HG03354 (cell line): Measurements from ENCODE around the gene VSIG10.
"Not testable (repeated sequence)": the region's sequence is repeated elsewhere in the genome, so short reads cannot be mapped to it uniquely, and the experiment has no call there.

ENCODE experiments used
- ATAC-seq: cut with Tn5 transposase; IDR thresholded peaks from one replicate; pipeline ENCODE4 v1.9.1; 2021; ENCODE audit warnings: mild to moderate bottlenecking; ENCODE audit not compliant: unreplicated experiment, poor library complexity, severe bottlenecking

VSIG10 gene

GRCh38 chr12:118038137-118038536 lies 65.7 kb downstream of the VSIG10 start:
- ATAC-seq: no peak

DNA sequence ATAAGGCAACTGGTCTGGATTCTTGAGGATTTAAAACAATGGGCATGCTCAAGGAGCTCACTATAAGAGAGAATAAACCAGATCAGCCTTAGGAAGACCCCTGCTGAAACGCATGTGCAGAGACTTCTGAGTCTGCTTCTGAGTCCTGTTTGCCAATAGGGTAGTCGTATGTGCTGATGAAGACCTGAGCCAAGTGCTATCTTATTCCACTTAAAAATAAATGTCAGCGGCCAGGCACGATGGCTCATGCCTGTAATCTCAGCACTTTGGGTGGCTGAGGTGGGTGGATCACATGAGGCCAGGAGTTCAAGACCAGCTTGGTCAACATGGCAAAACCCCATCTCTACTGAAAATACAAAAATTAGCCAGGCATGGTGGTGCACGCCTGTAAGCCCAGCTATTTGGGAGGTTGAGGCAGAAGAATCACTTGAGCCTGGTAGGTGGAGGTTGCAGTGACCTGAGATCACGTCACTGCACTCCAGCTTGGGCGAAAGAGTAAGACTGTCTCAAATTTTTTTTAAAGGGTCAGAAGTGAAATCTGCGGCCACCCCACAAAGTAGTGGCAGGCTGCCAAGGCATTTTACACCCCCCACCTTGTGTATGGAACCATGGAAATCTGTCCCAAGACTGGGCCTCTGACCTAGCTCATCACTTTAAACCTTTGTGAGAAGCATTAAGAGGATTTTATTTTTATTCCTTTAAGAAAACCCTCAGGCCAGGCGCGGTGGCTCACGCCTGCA lies 67.0 kb downstream of the VSIG10 start:
- no peak for ATAC-seq

- peak; percentile 74 for ATAC-seq
These were observed 68.4 kb downstream of the VSIG10 start for GRCh38 chr12:118035190-118036041.

DNA sequence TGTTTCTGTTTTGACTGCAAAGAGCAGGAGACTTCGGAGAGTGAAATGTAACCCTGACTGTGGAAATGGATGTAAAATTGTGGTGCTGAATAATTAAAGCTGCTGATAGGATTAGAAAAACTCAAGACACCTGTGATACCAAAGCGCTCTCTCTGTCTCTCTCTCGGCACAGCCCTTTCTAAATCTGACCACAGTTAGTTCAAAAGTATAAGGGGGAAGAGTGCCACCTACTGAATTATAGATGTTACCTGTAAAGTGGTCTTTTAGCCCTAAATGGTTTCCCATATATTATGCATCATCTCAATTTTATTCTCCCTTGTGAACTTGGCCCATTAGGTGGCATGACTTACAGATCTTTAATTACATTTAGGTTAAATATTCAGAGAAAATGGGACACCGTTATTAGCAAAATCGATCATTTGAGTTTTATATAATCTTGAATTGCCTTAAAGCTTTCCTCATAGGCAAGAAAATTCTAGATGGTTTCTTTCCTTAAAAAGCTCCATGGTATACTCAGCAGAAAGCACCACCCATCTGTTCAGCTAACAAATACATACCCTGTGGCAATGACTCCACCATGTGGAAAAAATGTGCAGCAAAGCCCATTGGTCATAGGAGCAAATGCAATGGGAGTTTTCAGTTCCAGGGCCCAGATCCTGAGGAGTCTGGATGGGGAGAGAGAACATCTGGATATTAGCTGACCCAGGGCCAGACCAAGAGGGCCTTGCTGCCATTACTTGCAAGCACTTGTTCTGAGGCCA lies 69.2 kb downstream of the VSIG10 start:
- no peak for ATAC-seq

- no peak for ATAC-seq
These were observed 69.9 kb downstream of the VSIG10 start for GRCh38 chr12:118033902-118034301.

- no peak for ATAC-seq
These were observed 70.5 kb downstream of the VSIG10 start for GRCh38 chr12:118033323-118033722.

DNA sequence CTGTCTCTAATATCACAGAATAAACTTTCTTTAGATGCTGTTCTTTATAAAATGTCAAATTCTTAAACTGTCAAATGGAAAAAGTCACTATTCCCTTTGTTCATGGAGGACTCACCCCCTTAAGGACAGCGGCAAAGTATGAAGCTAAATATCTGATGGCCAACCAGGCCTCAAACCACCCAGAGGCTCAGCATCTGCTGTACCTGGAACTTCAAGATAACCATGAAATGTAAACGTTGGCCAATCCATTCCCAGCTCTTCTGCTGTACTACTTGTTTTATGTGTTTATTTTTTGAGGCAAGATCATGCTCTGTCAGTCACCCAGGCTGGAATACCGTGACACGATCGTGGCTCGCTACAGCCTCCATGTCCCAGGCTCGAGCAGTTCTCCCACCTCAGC lies 71.6 kb downstream of the VSIG10 start:
- no peak for ATAC-seq

DNA sequence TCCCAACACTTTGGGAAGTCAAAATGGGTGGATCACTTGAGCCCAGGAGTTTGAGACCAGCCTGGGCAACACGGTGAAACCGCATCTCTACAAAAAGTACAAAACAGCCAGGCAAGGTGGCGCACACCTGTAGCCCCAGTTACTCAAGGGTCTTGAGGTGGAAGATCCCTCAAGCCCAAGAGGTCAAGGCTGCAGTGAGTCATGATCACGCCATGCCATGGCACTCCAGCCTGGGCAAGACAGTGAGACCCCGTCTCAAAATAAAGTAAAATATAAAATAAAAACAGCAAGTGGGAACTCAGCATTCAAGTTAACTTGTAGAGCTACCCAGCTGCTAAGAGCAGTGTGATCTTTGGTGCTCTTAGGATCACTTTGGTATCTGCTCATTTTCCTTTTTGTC lies 74.6 kb downstream of the VSIG10 start:
- ATAC-seq: no peak

DNA sequence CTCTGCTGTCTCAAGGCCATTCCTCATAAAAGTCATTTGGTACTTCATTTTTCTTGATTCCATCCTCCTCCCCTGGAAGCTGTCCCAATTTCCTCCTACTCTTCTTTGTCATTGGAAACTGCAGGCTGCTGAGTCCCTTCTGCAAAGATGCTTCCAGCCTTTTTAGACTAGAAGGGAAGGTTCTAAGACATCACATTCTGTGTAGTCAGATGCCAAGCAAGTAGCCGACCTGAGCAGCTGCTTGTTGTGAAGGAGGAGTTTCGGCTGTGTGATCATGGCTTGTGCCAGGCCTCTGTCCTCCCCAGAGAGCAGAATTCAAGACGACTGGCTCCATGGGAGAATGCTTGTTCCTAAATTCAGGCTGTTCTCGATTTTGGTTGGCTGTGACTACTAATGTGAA lies 78.6 kb downstream of the VSIG10 start:
- no peak for ATAC-seq

GRCh38 chr12:118023301-118023860 lies 80.4 kb downstream of the VSIG10 start:
- ATAC-seq: no peak

GRCh38 chr12:118022728-118023109 lies 81.1 kb downstream of the VSIG10 start:
- ATAC-seq: no peak

- ATAC-seq: not testable (repeated sequence)
These were observed 81.6 kb downstream of the VSIG10 start for GRCh38 chr12:118022097-118022727.

DNA sequence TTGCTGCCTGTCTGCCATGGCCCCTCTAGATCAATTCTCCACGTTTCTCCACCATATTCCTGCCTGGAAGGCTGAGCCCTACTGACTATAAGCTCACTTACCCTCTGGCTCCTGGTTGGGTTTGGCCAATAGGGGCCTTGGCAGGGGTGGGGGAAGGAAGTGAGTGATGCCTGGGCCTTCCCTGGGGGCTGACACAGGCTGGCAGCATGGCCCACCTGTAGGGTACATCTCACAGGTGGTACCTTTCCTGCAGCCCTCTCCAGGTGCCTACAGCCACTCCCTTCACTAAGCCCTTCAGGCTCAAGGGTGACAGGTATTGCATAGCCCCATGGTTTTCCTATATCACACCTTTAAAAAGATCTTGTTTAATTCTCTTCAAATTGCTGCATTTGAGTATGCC lies 83.8 kb downstream of the VSIG10 start:
- no peak for ATAC-seq

DNA sequence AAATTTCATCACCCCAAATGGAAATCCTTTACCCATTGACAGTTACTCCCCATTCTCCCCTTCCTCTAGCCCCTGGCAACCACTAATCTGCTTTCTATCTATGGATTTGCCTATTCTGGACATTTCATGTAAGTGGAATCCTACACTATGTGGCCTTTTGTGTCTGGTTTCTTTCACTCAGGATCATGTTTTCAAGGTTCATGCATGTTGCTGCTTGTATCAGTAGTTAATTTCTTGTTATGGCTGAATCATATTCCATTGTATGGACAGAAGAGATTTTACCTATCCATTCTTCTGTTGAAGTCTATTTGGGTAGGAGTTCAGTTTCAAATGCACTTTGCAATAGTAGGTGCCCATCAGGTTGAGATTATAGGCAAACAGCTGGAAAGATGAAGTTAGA lies 85.9 kb downstream of the VSIG10 start:
- no peak for ATAC-seq

DNA sequence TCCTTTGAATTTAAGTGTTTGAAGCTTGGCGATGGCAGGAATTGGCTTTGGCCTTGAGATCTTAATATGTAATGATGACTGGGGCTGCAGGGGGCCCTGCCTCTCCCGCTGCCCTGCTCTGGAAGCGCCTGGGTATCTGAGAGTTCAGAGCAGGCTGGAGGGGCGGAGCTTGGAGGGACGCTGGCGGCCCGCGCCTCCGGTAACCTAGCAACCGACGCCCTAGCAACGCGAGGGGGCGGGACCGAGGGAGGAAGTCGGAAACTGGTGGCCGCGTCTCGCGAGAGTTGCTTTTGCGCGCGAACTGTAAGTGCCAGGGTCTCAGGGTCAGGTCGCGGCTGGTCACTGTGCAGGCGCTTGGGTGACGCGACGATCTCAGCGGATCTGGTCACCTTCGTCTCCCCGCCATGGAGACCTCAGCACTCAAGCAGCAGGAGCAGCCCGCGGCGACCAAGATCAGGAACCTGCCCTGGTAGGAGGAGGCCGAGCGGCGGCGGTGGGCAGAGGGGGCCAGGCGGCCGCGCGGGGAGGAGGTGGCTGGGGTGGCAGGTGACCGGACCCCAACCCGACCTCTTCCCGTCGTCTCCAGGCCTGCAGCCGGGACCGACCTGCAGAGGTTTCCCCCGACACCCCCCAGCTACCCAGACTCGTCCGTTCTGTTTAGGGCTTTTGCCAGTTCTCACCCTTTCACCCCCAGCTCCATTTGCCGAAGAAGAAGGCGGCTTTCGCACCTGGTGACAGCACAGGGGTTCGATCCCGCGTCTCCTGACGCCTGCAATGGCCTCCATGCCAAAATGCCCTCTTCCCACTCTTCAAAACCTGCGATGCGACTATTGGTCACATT lies 87.2 kb downstream of the VSIG10 start, which contains the start of gene RFC5:
TSS of gene RFC5 (plus strand) at position 280 of the 841 bp plus-strand sequence. CDS start at position 405, 125 bp downstream.
- ATAC-seq: peak; percentile 97

DNA sequence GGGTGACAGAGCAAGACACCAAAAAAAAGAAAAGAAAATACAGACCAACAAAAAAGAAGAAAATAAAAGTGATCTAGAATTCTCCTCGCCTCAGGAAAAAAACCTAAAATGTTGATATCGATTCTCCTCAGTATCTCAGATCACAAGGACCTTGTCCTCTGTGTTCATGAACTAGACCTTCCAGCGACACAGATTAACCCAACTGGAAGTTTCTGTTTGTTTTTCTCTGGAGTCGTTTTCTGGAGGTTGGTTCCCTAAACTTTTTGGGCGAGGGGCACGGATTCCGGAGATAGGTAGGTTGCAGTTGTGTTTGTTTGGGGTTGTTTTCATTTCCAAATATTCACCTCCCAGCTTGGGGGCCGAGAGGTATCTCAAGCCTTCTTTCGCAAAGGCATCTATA lies 87.9 kb downstream of the VSIG10 start:
- ATAC-seq: no peak

GRCh38 chr12:118015306-118015705 lies 88.5 kb downstream of the VSIG10 start:
- no peak for ATAC-seq
